CD4-positive, alpha-beta T cell treated with Interleukin-17A for 4 hours (primary cell): ENCODE data around the gene FRMD3.

Experiments used
- DNase-seq: peaks from one replicate; pipeline ENCODE4 v3.0.0-alpha.2; 2020; ENCODE audit warnings: mixed read lengths

FRMD3 gene

DNA sequence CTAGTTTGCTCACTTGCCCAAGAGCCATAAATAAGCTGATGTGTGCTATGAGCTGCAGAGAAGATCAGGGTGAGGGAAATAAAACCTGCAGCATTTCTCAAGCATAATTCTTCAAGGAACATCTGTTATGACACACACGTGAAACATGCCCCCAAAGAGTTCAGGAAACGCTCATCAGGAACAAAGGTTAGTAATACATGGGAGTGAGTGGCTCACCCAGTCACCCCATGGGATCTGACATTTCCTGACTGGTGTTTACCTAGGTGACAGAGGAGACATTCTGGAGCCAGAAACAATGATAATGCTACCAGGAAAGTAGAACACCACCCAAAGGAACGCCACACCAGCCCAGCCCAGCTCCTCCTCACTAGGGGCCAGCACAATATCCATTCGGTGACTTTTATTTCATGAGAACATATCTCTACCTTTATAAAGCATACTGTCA lies 66.0 kb downstream of the FRMD3 start:
- no peak for DNase-seq

DNA sequence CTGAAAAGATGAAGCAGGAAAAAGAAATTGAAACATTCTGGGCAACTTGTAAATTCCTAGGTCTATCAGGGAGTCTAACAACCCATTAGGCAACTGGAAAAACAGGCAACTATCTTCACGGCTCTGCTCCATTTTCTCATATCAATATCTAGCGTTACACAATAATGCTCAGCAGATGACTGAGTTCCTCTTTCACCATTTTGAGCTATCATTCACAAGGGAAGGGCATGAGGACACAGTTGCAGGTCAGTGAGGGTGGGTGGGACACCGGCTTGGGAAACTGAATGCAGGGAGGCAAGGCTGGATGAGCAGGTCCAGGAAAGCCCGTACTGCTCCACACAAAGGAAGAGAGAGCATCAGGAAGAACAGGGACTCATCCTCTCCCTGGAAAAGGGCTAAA lies 67.0 kb downstream of the FRMD3 start:
- DNase-seq, result no peak

- no peak for DNase-seq
Measured at GRCh38 chr9:83469722-83470121, 68.5 kb downstream of the FRMD3 start.

DNA sequence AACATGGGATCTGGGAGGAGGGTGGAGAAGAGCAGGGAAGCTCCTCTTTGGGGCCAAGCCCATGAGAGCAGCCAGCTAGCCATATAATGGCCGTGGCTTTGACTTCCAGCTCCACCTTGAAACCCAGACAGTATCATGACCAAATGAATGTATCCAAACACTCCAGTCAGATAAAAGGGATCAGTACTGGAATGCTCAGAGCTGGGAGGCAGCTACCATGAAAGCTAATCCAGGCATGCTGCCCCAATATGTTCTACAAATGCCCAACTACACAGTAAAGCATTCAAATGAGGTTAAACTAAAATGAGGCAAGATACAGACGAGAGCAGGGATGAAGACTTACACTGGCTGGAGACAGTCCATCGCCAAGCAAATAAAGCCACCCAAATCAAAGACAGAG lies 69.4 kb downstream of the FRMD3 start:
- DNase-seq, result no peak

DNA sequence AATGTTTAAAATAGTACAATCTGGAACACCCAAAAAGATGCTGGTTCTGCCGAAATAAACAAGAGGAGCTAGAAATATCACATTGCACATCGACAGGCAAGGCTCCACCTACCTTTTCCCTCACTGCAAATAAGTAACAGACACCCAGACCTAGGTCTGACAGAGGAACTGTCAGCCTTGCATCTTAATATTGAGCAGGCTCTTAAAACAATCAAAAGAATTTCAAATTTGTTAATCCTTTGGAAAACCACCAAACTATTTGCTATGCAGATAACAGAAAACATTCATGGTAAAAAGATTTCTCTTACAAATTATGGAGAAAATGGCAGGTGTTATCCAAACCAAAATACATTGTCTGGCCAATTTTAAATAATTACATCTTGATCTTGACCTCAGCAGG lies 71.3 kb downstream of the FRMD3 start:
- no peak for DNase-seq

DNA sequence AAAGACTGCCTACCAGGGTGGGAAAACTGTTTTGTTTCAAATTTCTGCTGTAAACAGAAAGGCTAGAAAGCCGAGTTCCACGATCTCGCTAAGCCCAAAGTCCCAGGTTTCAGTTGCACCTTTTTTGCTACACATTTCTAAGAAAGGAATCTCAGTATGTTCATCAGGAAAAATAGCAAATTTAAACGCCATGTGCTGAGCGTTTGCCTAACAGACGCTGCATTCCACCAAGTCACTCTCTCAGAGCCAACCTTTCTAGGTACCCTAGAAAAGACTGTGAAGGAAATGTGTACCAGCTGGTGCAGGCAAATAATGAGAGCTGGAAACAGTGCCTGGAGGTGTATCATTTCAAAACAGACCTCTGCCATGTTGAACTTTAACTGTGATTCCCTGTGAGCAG lies 71.8 kb downstream of the FRMD3 start:
- no peak for DNase-seq

DNA sequence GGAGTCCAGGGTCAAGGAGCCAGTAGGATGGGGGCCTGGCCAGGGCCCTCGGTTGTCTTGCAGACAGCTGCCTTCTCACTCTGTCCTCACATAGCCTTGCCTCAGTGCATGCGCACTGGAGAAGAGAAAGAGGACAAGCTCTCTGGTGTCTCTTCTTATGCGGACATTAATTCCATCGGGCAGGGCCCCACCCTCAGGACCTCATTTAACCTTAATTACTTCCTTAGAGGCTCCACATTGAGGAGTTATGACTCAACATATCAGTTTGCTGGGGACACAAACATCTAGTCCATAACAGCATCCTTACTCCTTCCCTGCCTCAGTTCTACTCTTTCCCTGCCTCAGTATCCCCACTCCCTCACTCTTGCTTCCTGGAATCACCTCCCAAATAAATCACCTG lies 78.4 kb downstream of the FRMD3 start:
- DNase-seq, result no peak

- no peak for DNase-seq
Measured at GRCh38 chr9:83458530-83458929, 79.7 kb downstream of the FRMD3 start.

- no peak for DNase-seq
Measured at GRCh38 chr9:83457005-83457404, 81.2 kb downstream of the FRMD3 start.

DNA sequence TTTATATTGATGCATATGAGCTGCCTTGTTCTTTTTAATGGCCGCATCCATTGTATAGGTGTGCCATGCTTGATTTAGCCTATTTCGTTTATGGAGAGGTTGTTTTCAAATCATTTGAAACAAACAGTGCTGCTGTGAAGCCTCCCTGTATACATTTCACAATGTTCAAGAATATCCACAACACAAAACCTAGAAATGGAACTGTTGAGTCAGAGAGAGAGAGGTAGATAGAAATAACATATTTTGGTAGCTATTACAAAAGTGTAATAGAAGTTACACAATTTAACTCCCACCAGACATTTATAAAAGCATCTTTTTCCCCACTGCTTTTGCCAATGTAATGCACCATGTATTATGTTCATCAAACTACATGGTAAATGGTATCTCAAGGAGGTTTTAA lies 82.0 kb downstream of the FRMD3 start:
- DNase-seq, result no peak

DNA sequence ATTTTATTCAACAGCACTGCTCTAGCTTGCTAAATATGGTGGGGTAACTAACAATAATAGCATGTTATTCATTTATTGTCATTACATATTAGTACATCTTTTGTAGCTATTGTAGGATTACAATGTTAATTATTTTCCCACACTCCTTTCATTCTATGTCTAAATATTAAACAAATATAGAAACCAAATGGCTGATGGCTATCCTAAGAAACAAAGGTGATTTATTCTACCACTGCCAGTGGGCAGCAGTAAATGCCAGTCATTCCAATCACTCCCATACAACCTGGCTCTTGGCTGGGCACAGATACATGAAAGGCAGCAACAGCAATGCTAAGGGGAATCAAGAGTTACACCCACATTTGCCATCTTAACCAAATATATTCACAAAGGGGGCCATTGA lies 84.1 kb downstream of the FRMD3 start:
- DNase-seq, result no peak

GRCh38 chr9:83451308-83451707 lies 86.9 kb downstream of the FRMD3 start:
- DNase-seq, result no peak

DNA sequence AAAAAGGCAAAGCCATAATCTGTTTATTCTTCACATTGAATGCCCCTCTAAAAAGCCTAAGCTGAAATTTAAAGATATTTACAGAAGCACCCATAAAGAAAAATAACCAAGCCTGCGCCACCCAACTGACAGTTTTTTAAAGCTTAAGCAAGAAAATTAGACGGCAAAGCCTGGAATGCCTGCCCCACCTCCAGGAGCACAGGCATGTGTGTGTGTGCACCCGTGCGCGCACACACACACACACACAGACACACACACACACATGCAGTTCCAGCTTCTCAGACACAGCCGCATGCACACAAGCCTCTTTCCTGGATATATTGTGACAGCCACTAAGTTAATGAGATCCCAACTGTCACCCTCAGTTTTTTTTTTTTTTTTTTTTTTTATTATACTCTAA lies 88.2 kb downstream of the FRMD3 start:
- no peak for DNase-seq

DNA sequence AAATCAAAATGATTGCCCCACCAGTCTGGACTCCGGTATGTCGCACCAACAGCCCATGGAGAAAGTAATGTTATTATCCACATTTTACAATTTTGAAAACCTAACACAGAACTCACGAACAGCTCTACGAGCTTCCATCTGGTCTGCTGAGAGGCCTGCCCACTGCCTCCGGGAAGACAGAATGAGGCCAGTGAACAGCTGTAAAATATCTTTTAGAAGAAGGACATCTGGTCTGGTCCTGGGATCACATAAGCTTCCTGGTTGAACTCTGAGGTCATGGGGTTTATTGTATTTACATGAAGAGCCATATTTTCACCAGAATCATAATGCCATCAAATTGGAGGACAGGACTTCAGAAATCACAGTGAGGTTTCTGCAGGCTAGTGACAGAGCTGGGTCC lies 89.0 kb downstream of the FRMD3 start:
- DNase-seq, result no peak

- no peak for DNase-seq
Measured at GRCh38 chr9:83448626-83449025, 89.6 kb downstream of the FRMD3 start.

DNA sequence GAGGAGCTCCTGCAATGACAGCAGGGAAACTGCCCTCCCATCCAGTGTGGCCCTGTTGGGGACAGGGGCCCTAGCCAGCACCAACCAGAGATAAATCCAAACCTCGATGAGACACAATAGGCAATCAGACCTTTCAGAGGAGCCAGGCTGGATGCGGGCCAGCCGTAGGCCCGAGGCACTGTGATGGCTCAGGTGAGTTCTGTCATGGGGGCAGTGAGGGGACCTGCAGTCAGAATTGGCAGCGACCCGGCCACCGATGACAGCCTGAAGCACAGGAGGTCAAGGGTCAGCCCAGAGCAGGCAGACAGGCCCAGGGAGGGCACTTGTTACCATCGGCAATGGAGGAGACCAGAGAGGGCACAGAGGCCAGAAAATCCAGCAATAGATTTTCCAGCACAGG lies 90.8 kb downstream of the FRMD3 start:
- no peak for DNase-seq

DNA sequence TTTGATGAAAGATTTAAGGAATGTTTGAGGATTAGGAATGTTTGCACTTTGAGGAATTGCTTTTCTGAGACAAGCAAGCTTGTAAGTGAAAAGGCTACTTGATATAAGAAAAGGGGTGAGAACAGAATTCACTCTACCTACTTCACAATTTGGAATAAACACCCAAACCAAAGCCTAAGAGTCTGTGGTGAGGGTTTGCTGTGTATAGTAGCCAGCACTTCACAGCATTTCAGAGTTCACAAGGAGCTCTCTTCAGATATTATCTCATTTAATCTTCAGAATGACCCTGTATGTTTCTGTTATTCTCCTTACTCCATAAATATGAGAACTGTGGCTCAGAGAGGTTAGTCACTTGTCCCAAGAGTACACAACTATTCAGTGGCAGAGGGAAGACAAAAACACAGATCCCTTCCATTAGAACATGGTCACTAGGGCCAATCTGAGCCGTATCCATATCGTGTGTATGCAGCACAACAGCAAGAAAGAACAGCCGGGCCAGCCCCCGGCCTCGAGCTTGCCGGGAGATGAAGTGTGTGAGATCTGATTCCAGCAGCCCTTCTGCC lies 92.4 kb downstream of the FRMD3 start:
- DNase-seq, result no peak

DNA sequence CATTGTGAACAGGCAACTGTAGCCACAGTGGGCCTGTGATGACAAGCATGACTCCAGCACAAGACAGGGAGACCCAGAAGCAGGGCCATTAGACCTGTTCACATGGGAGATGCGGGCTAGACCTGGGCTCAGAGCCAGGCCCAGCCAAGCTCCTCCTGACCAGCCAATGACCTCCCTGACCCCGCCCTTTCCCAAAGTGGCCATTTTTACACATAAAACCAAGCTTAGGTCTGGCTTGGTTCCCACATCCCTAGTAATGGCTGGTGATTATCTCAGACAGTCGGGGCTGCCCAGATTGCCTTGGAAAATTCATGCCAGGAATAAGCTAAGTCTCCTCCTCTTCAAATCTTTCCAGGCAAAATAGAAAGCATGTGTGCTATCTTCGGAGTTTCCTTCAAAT lies 94.1 kb downstream of the FRMD3 start:
- DNase-seq, result no peak

DNA sequence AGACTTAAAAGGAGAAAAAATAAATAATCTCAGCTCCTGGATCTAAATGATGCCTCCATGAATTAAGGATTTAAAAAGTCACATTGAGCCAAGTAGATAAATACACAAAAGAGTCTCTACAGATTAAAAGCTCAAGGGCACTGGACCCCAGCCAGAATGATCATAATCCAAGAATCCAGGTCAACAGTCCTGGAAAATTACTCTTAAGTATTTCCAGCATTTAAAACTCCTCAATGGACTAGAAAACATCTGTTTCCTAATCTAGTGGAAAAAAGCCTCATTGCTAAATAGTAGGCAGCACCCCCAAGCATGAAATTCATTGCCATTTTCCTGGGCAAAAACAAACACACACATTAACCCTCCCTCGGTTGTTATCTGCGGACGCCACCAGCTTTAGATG lies 96.8 kb downstream of the FRMD3 start:
- DNase-seq, result no peak

- DNase-seq, result no peak
Measured at GRCh38 chr9:83440641-83441040, 97.6 kb downstream of the FRMD3 start.

- no peak for DNase-seq
Measured at GRCh38 chr9:83435301-83435700, 102.9 kb downstream of the FRMD3 start.

- no peak for DNase-seq
Measured at GRCh38 chr9:83434254-83434653, 103.9 kb downstream of the FRMD3 start.

DNA sequence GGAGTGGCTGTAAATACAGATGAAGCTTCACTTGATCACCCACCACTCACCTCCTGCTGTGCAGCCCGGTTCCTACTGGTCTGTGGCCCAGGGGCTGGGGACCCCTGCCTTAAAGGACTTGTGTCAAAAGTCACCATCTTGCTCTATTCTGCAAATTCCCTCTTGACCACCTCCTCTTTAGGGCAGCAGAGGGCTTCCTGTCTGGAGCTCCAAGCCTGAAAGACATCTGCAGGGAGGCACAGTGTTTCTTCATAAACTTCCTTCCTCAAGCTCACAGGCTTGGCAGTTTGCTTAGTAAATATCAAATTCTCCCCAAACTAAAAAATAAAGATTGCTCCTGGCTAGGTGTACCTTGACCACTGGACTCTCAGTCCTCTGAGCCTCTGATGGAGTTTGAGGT lies 104.4 kb downstream of the FRMD3 start:
- DNase-seq, result no peak

DNA sequence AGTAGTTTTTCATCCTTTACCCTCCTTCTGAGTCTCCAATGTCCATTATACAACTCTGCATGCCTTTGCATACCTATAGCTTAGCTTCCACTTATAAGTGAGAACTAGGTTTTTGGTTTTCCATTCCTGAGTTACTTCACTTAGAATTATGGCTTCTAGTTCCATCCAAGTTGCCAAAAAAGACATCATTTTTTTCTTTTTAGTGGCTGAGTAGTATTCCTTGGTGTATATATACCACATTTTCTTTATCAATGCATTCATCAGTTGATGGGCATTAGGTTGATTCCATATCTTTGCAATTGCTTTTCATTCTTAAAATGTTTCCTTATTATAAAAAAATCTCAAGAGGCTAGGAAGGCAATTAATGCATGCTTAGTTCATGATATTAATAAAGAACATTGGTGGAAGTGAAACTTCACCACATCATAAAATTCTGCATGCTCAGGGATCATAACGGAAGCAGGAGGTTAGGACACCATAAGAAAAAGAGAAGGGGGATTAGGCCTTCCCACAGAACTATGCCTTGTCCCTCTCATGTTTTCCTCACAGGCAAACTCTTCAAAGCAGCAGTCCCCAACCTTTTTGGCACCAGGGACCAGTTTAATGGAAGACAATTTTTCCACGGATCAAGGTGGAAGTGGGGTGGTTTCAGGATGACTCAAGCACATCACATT lies 105.2 kb downstream of the FRMD3 start:
- DNase-seq, result no peak

DNA sequence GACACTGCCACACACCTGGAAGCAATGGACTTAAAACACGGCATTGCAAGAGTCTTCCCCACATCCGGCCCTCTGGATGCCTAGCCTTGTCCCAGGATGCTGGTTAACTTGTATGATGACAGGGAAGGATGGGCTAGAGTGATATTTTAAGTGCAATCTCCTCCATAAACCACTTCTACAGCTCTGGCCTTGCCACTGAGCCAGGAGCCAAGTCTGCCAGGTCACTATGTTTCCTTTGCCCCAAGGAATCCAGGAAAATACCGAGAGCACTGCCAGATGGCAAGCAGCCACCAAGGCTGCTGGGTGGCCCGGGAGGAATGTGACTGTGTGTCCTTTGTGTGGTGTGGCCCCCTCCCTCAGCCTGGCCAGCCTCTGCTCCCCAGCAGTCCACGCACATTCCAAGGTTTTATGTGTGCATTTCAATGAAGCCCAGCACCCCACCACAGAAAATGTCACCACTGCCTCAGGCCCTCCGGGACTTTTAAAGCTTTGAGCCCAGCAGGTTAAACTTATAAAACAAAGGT lies 106.0 kb downstream of the FRMD3 start:
- DNase-seq, result no peak
